ENCODE measurements around the gene NOS2. TPM values are rescaled to one million over a fixed set of nuclear protein-coding genes. Genes with fewer than 3 reads are reported as not detected.

Gene NOS2
- polyA plus RNA-seq (2012; ENCODE audit: insufficient read length, low read depth), result not detected

DNA sequence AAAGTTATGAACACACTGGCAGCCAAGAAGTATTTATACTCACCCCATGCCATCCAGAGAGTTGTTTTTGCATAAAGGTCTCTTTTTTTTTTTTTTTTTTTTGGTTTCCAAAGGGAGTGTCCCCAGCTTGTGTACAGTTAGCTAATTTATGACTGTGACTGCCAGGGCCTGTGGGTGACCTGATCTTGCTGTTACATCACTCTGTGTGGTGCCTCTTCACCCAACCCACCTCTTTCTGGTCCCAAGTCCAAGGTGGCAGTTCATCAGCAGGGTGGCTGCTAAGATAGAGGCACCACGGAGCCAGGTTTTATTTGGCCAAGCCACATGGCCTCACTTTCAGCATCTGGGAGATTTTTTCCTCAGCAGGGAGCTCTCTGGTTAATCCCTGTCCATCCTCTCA is at the start of gene NOS2:
Gene NOS2, minus strand, starts transcription at position 8 of the 400 bp plus-strand sequence. CDS start 1,720 bp downstream, outside the sequence.
- TF ChIP-seq SIN3A (IDR thresholded peaks at IDR 0.05; ENCODE audit: borderline replicate concordance, insufficient read depth, low read length) (no peak), FOXP2 (optimal IDR thresholded peaks at IDR 0.05; ENCODE audit: borderline replicate concordance, extremely low read depth, extremely low read length, insufficient read depth) (no peak), TAF1 (IDR thresholded peaks at IDR 0.05; ENCODE audit: borderline replicate concordance, insufficient read depth, low read length) (no peak), POLR2AphosphoS5 (IDR thresholded peaks at IDR 0.05; ENCODE audit: low read depth, low read length) (no peak)
- TF ChIP-seq, protein P1, sequence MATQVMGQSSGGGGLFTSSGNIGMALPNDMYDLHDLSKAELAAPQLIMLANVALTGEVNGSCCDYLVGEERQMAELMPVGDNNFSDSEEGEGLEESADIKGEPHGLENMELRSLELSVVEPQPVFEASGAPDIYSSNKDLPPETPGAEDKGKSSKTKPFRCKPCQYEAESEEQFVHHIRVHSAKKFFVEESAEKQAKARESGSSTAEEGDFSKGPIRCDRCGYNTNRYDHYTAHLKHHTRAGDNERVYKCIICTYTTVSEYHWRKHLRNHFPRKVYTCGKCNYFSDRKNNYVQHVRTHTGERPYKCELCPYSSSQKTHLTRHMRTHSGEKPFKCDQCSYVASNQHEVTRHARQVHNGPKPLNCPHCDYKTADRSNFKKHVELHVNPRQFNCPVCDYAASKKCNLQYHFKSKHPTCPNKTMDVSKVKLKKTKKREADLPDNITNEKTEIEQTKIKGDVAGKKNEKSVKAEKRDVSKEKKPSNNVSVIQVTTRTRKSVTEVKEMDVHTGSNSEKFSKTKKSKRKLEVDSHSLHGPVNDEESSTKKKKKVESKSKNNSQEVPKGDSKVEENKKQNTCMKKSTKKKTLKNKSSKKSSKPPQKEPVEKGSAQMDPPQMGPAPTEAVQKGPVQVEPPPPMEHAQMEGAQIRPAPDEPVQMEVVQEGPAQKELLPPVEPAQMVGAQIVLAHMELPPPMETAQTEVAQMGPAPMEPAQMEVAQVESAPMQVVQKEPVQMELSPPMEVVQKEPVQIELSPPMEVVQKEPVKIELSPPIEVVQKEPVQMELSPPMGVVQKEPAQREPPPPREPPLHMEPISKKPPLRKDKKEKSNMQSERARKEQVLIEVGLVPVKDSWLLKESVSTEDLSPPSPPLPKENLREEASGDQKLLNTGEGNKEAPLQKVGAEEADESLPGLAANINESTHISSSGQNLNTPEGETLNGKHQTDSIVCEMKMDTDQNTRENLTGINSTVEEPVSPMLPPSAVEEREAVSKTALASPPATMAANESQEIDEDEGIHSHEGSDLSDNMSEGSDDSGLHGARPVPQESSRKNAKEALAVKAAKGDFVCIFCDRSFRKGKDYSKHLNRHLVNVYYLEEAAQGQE (IDR thresholded peaks at IDR 0.05; ENCODE audit: insufficient read depth in 1 of 2, low read depth in 2 of 2, low read length in 2 of 2), result no peak

DNA sequence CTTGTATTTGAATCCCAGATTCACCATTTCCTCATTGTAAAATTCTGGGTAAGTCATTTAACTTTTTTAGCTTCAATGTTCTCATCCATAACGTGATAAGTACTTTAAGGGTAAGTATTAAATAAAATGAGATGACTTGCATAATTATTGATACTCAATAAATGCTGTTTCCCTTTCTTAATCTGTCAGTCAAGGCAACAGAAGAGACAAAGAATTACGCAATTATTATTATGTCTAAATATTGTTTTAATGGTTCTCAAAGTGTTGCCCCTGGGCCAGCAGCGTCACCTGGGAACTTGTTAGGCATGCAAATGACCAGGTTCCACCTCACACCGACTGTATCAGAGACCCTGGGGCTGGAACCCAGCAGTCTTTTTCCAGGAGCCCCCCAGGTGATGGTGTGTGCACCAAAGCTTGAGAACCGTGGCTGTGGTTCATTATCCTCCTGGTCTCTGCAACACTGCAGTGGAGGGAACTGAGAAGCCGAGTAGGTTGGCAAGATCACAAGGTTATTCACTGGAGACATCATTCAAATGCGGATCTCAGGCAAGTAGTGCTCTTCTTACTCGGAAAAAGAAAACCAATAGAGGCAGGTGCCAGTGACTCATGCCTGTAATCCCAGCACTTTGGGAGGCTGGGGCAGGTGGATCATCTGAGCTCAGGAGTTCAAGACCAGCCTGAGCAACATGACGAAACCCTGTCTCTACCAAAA is 49.3 kb upstream of the NOS2 start:
- TF ChIP-seq TAF1 (IDR thresholded peaks at IDR 0.05; ENCODE audit: borderline replicate concordance, insufficient read depth, low read length) (no peak), SIN3A (IDR thresholded peaks at IDR 0.05; ENCODE audit: borderline replicate concordance, insufficient read depth, low read length) (no peak), POLR2AphosphoS5 (IDR thresholded peaks at IDR 0.05; ENCODE audit: low read depth, low read length) (no peak), FOXP2 (optimal IDR thresholded peaks at IDR 0.05; ENCODE audit: borderline replicate concordance, extremely low read depth, extremely low read length, insufficient read depth) (no peak)
- TF ChIP-seq, protein P1 (IDR thresholded peaks at IDR 0.05; ENCODE audit: insufficient read depth in 1 of 2, low read depth in 2 of 2, low read length in 2 of 2), result no peak

DNA sequence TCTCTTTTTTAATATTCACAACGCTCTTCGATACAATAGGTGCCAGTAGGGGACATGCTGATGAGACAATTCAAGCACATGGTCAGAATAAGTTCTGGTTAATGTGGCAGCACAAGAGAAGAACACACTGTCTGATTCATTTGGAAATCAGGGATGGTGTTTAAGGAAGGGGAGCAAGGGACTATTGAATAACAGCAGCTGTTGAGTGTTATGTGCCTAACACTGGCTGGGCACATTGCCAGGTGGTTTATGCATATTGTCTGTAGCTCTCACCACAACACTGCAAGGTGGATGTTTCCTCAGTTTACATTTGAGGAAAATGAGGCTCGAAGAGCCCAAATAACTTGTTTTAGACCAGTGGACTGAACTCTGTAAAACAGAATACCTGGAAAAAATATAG is 48.6 kb upstream of the NOS2 start:
- no peak for TF ChIP-seq TAF1 (IDR thresholded peaks at IDR 0.05; ENCODE audit: borderline replicate concordance, insufficient read depth, low read length)
- TF ChIP-seq, protein P1 (IDR thresholded peaks at IDR 0.05; ENCODE audit: insufficient read depth in 1 of 2, low read depth in 2 of 2, low read length in 2 of 2), result no peak
- TF ChIP-seq FOXP2 (optimal IDR thresholded peaks at IDR 0.05; ENCODE audit: borderline replicate concordance, extremely low read depth, extremely low read length, insufficient read depth), result no peak
- TF ChIP-seq SIN3A (IDR thresholded peaks at IDR 0.05; ENCODE audit: borderline replicate concordance, insufficient read depth, low read length), result no peak
- no peak for TF ChIP-seq POLR2AphosphoS5 (IDR thresholded peaks at IDR 0.05; ENCODE audit: low read depth, low read length)

DNA sequence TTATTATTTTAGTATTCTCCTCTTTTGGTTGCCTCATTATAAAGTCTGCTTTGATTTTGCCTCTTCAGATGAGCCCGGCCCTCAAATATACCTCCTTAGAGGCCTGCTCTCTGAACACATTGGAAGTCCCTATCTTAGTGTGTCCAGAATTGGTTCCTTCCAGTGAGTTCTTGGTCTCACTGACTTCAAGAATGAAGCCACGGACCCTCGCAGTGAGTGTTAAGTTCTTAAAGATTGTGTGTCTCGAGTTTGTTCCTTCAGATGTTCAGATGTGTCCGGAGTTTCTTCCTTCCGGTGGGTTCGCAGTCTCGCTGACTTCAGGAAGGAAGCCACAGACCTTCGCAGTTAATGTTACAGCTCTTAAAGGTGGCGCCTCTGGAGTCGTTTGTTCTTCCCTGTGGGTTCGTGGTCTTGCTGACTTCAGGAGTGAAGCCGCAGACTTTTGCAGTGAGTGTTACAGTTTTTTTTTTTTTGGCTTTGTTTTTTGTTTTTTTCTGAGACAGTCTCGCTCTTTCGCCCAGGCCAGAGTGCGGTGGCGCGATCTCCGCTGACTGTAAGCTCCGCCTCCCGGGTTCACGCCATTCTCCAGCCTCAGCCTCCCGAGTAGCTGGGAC is 45.8 kb upstream of the NOS2 start:
- TF ChIP-seq, protein P1 (IDR thresholded peaks at IDR 0.05; ENCODE audit: insufficient read depth in 1 of 2, low read depth in 2 of 2, low read length in 2 of 2), result no peak
- TF ChIP-seq TAF1 (IDR thresholded peaks at IDR 0.05; ENCODE audit: borderline replicate concordance, insufficient read depth, low read length) (no peak), FOXP2 (optimal IDR thresholded peaks at IDR 0.05; ENCODE audit: borderline replicate concordance, extremely low read depth, extremely low read length, insufficient read depth) (no peak), POLR2AphosphoS5 (IDR thresholded peaks at IDR 0.05; ENCODE audit: low read depth, low read length) (no peak), SIN3A (IDR thresholded peaks at IDR 0.05; ENCODE audit: borderline replicate concordance, insufficient read depth, low read length) (no peak)
